HEK293 (cell line): ENCODE results near the gene GYS2.

Experiments
- CTCF ChIA-PET: fragments of 350-600 bp; formaldehyde crosslinking; extraction: SDS; loops from one replicate; lab custom pipeline; 2021; ENCODE audit warnings: antibody characterized with exemption; lab: Yijun Ruan, JAX
- POLR2A ChIA-PET: fragments of 300-600 bp; formaldehyde crosslinking; extraction: SDS; loops from one replicate; lab custom pipeline; 2020; ENCODE audit warnings: antibody characterized with exemption, inconsistent platforms; lab: Yijun Ruan, JAX
- H3K27ac ChIP-seq: fragments of 200-500 bp; sonication (Bioruptor generic); 2 replicates; pipeline ENCODE4 v1.5.1; 2014; ENCODE audit warnings: low read depth, low read length, control low read depth, inconsistent platforms; ENCODE audit errors: extremely low read depth
- H3K36me3 ChIP-seq, 2 experiments: fragments of 200-500 bp in 1 of 2; sonication (Bioruptor generic) in 1 of 2; 1 replicate in 1 of 2; 2 replicates in 1 of 2; pipeline ENCODE4 v1.5.1; 2014 to 2017; ENCODE audit warnings: inconsistent platforms in 2 of 2, low read length in 2 of 2; ENCODE audit not compliant: control insufficient read depth in 2 of 2, insufficient read depth in 1 of 2
- H3K4me1 ChIP-seq: fragments of 200-500 bp; sonication (Bioruptor generic); 2 replicates; pipeline ENCODE4 v1.5.1; 2014; ENCODE audit warnings: mild to moderate bottlenecking, low read length, inconsistent platforms; ENCODE audit not compliant: control insufficient read depth, insufficient read depth
- H3K4me3 ChIP-seq: 2 replicates; pipeline ENCODE4 v1.5.1; 2011; ENCODE audit warnings: low read depth, mild to moderate bottlenecking, control low read depth, low read length, moderate library complexity
- H3K9me3 ChIP-seq: fragments of 200-500 bp; sonication (Bioruptor generic); 2 replicates; pipeline ENCODE4 v1.5.1; 2014; ENCODE audit warnings: low read depth, low read length, inconsistent platforms; ENCODE audit not compliant: control insufficient read depth, insufficient read depth
- BCL11A ChIP-seq: fragments of 450-650 bp; formaldehyde crosslinking; IDR thresholded peaks from 2 replicates; pipeline ENCODE4 v1.5.1; 2016; ENCODE audit warnings: low read depth, missing biosample characterization, missing genetic modification characterization
- IKZF3 ChIP-seq: fragments of 450-650 bp; IDR thresholded peaks from 2 replicates; pipeline ENCODE4 v1.5.0; 2018; ENCODE audit warnings: missing biosample characterization, mild to moderate bottlenecking, missing genetic modification characterization, moderate library complexity
- KLF1 ChIP-seq: fragments of 450-650 bp; formaldehyde crosslinking; IDR thresholded peaks from 2 replicates; pipeline ENCODE4 v1.5.1; 2016; ENCODE audit warnings: missing biosample characterization, missing genetic modification characterization
- KLF10 ChIP-seq: fragments of 450-650 bp; IDR thresholded peaks from 2 replicates; pipeline ENCODE4 v1.5.1; 2018; ENCODE audit warnings: missing biosample characterization, mild to moderate bottlenecking, missing genetic modification characterization
- KLF9 ChIP-seq: fragments of 450-650 bp; formaldehyde crosslinking; IDR thresholded peaks from 2 replicates; pipeline ENCODE4 v1.5.1; 2016; ENCODE audit warnings: missing biosample characterization, missing genetic modification characterization, low read depth
- MZF1 ChIP-seq: fragments of 450-650 bp; formaldehyde crosslinking; IDR thresholded peaks from 2 replicates; pipeline ENCODE4 v1.5.1; 2017; ENCODE audit warnings: missing biosample characterization, missing genetic modification characterization, borderline replicate concordance
- SALL2 ChIP-seq: fragments of 450-650 bp; formaldehyde crosslinking; IDR thresholded peaks from 2 replicates; pipeline ENCODE4 v1.5.0; 2017; ENCODE audit warnings: missing biosample characterization, mild to moderate bottlenecking, missing genetic modification characterization, borderline replicate concordance
- TRIM28 ChIP-seq: IDR thresholded peaks from 2 replicates; pipeline ENCODE4 v1.6.1; 2011; ENCODE audit warnings: low read length, control low read depth, borderline replicate concordance
- ZBTB7A ChIP-seq: fragments of 450-650 bp; formaldehyde crosslinking; IDR thresholded peaks from 2 replicates; pipeline ENCODE4 v1.5.1; 2016; ENCODE audit warnings: low read depth, missing biosample characterization, missing genetic modification characterization
- ZNF121 ChIP-seq: fragments of 450-650 bp; formaldehyde crosslinking; IDR thresholded peaks from 2 replicates; pipeline ENCODE4 v1.5.1; 2016; ENCODE audit warnings: missing biosample characterization, missing genetic modification characterization
- ZNF302 ChIP-seq: fragments of 450-650 bp; formaldehyde crosslinking; IDR thresholded peaks from 2 replicates; pipeline ENCODE4 v1.5.1; 2016; ENCODE audit warnings: missing biosample characterization, missing genetic modification characterization, low read depth
- ZNF791 ChIP-seq: fragments of 450-650 bp; formaldehyde crosslinking; IDR thresholded peaks from 2 replicates; pipeline ENCODE4 v1.5.1; 2016; ENCODE audit warnings: missing biosample characterization, missing genetic modification characterization
- TF ChIP-seq, protein P1 (sequence below): fragments of 450-650 bp; formaldehyde crosslinking; IDR thresholded peaks from 2 replicates; pipeline ENCODE4 v1.5.1; 2016; ENCODE audit warnings: missing biosample characterization, missing genetic modification characterization
- TF ChIP-seq, protein P2 (sequence below): sonication (generic); formaldehyde crosslinking; IDR thresholded peaks from 2 replicates; pipeline ENCODE4 v1.8.1; 2022; ENCODE audit warnings: mild to moderate bottlenecking, moderate library complexity, missing genetic modification reagents
- TF ChIP-seq, protein P3 (sequence below): fragments of 450-650 bp; formaldehyde crosslinking; IDR thresholded peaks from 2 replicates; pipeline ENCODE4 v1.5.1; 2016; ENCODE audit warnings: missing biosample characterization, missing genetic modification characterization
- TF ChIP-seq, protein P4 (sequence below): fragments of 450-650 bp; formaldehyde crosslinking; IDR thresholded peaks from 2 replicates; pipeline ENCODE4 v1.5.1; 2016; ENCODE audit warnings: missing biosample characterization, missing genetic modification characterization
- TF ChIP-seq, protein P5 (sequence below): fragments of 450-650 bp; formaldehyde crosslinking; IDR thresholded peaks from 2 replicates; pipeline ENCODE4 v1.5.1; 2016; ENCODE audit warnings: missing biosample characterization, missing genetic modification characterization
- TF ChIP-seq, protein P6 (sequence below): fragments of 450-650 bp; formaldehyde crosslinking; IDR thresholded peaks from 2 replicates; pipeline ENCODE4 v1.5.1; 2016; ENCODE audit warnings: missing biosample characterization, missing genetic modification characterization
- TF ChIP-seq, protein P7 (sequence below): fragments of 450-650 bp; formaldehyde crosslinking; IDR thresholded peaks from 2 replicates; pipeline ENCODE4 v1.5.1; 2017; ENCODE audit warnings: missing biosample characterization, missing genetic modification characterization

GYS2 gene

DNA sequence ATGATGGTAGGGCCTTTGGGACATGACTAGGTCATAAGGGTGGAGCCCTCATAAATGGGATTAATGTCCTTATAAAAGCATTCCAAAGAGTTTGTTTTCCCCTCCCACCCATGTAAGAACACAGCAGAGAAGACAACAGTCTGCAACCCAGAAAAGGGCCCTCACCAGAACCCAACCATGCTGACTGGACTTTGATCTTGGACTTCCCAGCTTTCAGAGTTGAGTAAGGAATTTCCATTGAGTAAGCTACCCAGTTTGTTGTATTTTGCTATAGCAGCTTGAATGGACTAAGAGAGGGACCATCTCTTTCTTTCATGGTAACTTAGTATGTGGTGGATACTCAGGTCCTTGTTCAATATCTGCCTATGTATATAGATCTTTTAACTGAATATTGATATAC is 81.5 kb downstream of the GYS2 start (continued):
- TF ChIP-seq, protein P1, sequence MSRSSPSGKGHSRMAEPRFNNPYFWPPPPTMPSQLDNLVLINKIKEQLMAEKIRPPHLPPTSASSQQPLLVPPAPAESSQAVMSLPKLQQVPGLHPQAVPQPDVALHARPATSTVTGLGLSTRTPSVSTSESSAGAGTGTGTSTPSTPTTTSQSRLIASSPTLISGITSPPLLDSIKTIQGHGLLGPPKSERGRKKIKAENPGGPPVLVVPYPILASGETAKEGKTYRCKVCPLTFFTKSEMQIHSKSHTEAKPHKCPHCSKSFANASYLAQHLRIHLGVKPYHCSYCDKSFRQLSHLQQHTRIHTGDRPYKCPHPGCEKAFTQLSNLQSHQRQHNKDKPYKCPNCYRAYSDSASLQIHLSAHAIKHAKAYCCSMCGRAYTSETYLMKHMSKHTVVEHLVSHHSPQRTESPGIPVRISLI (tag by site-specific recombination) = no peak
- TF ChIP-seq KLF1 (tag by site-specific recombination) (no peak), IKZF3 (tag by site-specific recombination) (no peak), SALL2 (tag by site-specific recombination) (no peak), ZNF302 (tag by site-specific recombination) (no peak), ZNF121 (tag by site-specific recombination) (no peak)
- TF ChIP-seq, protein P2, sequence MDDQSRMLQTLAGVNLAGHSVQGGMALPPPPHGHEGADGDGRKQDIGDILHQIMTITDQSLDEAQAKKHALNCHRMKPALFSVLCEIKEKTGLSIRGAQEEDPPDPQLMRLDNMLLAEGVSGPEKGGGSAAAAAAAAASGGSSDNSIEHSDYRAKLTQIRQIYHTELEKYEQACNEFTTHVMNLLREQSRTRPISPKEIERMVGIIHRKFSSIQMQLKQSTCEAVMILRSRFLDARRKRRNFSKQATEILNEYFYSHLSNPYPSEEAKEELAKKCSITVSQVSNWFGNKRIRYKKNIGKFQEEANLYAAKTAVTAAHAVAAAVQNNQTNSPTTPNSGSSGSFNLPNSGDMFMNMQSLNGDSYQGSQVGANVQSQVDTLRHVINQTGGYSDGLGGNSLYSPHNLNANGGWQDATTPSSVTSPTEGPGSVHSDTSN (CRISPR knock-in tag) = no peak
- TF ChIP-seq, protein P3, sequence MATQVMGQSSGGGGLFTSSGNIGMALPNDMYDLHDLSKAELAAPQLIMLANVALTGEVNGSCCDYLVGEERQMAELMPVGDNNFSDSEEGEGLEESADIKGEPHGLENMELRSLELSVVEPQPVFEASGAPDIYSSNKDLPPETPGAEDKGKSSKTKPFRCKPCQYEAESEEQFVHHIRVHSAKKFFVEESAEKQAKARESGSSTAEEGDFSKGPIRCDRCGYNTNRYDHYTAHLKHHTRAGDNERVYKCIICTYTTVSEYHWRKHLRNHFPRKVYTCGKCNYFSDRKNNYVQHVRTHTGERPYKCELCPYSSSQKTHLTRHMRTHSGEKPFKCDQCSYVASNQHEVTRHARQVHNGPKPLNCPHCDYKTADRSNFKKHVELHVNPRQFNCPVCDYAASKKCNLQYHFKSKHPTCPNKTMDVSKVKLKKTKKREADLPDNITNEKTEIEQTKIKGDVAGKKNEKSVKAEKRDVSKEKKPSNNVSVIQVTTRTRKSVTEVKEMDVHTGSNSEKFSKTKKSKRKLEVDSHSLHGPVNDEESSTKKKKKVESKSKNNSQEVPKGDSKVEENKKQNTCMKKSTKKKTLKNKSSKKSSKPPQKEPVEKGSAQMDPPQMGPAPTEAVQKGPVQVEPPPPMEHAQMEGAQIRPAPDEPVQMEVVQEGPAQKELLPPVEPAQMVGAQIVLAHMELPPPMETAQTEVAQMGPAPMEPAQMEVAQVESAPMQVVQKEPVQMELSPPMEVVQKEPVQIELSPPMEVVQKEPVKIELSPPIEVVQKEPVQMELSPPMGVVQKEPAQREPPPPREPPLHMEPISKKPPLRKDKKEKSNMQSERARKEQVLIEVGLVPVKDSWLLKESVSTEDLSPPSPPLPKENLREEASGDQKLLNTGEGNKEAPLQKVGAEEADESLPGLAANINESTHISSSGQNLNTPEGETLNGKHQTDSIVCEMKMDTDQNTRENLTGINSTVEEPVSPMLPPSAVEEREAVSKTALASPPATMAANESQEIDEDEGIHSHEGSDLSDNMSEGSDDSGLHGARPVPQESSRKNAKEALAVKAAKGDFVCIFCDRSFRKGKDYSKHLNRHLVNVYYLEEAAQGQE (tag by site-specific recombination) = no peak
- TF ChIP-seq, protein P4, sequence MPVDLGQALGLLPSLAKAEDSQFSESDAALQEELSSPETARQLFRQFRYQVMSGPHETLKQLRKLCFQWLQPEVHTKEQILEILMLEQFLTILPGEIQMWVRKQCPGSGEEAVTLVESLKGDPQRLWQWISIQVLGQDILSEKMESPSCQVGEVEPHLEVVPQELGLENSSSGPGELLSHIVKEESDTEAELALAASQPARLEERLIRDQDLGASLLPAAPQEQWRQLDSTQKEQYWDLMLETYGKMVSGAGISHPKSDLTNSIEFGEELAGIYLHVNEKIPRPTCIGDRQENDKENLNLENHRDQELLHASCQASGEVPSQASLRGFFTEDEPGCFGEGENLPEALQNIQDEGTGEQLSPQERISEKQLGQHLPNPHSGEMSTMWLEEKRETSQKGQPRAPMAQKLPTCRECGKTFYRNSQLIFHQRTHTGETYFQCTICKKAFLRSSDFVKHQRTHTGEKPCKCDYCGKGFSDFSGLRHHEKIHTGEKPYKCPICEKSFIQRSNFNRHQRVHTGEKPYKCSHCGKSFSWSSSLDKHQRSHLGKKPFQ (tag by site-specific recombination) = no peak
- TF ChIP-seq, protein P5, sequence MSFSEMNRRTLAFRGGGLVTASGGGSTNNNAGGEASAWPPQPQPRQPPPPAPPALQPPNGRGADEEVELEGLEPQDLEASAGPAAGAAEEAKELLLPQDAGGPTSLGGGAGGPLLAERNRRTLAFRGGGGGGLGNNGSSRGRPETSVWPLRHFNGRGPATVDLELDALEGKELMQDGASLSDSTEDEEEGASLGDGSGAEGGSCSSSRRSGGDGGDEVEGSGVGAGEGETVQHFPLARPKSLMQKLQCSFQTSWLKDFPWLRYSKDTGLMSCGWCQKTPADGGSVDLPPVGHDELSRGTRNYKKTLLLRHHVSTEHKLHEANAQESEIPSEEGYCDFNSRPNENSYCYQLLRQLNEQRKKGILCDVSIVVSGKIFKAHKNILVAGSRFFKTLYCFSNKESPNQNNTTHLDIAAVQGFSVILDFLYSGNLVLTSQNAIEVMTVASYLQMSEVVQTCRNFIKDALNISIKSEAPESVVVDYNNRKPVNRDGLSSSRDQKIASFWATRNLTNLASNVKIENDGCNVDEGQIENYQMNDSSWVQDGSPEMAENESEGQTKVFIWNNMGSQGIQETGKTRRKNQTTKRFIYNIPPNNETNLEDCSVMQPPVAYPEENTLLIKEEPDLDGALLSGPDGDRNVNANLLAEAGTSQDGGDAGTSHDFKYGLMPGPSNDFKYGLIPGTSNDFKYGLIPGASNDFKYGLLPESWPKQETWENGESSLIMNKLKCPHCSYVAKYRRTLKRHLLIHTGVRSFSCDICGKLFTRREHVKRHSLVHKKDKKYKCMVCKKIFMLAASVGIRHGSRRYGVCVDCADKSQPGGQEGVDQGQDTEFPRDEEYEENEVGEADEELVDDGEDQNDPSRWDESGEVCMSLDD (tag by site-specific recombination) = no peak

DNA sequence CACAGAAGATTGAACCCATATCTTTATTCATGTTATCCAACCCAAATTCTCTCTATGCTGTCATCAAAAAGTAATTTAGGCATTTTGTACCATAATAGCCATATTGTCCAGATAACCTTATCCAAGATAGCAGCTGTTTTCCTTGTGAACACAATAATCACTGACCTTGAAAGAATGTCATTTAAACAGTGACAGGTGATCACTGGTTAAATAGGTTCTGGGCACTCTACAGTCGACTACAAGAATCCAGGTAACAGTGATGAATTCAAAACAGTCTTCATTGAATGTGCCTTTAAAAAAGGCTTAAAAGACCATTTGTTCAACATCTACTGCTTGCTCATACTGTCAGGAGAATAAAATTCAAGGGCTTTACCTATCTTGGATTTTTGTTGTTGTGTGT is 83.1 kb downstream of the GYS2 start:
- Histone ChIP-seq H3K36me3 (peaks cover 4 to 8% of the 10 kb centered on the region in 2 experiments; a peak in 2 of 3 replicates), H3K4me1 (no peaks in the 10 kb centered on the region), H3K27ac (no peak overlapping the region), H3K9me3 (no peaks in the 10 kb centered on the region; the same call in 1 of the 2 replicates), H3K4me3 (no peak overlapping the region)
- CTCF ChIA-PET = no interaction called here
- no peak for TF ChIP-seq ZNF791
- TF ChIP-seq, protein P6, sequence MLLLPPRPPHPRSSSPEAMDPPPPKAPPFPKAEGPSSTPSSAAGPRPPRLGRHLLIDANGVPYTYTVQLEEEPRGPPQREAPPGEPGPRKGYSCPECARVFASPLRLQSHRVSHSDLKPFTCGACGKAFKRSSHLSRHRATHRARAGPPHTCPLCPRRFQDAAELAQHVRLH = no peak
- POLR2A ChIA-PET = no interaction called here

DNA sequence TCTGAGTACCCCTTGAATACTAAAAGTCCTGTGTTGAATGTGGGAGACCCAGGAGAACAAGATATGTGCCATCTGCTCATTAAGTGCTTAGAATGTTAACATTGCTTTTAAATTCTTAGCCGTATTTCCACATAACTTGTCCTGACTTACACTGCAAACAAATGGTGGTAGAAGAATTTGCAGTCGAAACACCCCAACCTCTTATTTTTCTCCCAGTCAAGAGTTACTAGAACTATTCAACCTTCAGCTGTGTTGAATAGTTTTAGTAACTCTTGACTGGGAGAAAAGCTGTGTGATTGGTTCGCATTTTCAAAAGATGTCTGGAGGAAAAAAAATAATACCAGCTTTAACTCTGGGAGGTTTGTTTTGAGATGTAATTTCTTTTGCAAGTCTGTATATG is 86.2 kb downstream of the GYS2 start:
- no peak overlapping the region for H3K27ac ChIP-seq
- H3K9me3 ChIP-seq = no peaks in the 10 kb centered on the region
- no peaks in the 10 kb centered on the region for H3K4me1 ChIP-seq
- ChIA-PET POLR2A (no interaction called here), CTCF (interaction anchor here (0.6 kb wide), 1 partner anchor 218 kb away, joined by 3 read pairs; no protein-coding TSS in a partner anchor)
- H3K4me3 ChIP-seq = no peak overlapping the region
- peaks cover 15 to 27% of the 10 kb centered on the region in 2 experiments; a peak in 2 of 3 replicates for H3K36me3 ChIP-seq
- no peak for TF ChIP-seq KLF10 (tag by site-specific recombination)
- TF ChIP-seq TRIM28 = no peak
- no peak for TF ChIP-seq KLF9
- no peak for TF ChIP-seq BCL11A
- TF ChIP-seq ZBTB7A = no peak
- TF ChIP-seq, protein P7, sequence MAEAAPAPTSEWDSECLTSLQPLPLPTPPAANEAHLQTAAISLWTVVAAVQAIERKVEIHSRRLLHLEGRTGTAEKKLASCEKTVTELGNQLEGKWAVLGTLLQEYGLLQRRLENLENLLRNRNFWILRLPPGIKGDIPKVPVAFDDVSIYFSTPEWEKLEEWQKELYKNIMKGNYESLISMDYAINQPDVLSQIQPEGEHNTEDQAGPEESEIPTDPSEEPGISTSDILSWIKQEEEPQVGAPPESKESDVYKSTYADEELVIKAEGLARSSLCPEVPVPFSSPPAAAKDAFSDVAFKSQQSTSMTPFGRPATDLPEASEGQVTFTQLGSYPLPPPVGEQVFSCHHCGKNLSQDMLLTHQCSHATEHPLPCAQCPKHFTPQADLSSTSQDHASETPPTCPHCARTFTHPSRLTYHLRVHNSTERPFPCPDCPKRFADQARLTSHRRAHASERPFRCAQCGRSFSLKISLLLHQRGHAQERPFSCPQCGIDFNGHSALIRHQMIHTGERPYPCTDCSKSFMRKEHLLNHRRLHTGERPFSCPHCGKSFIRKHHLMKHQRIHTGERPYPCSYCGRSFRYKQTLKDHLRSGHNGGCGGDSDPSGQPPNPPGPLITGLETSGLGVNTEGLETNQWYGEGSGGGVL = no peak
- TF ChIP-seq MZF1 (tag by site-specific recombination) = no peak
